HG03432 (cell line): ENCODE data around the gene PRDM12.
"Not testable (repeated sequence)": the region's sequence is repeated elsewhere in the genome, so short reads cannot be mapped to it uniquely, and the experiment has no call there.

ENCODE experiments used
- ATAC-seq: cut with Tn5 transposase; IDR thresholded peaks from one replicate; pipeline ENCODE4 v1.9.1; 2021; ENCODE audit warnings: mild to moderate bottlenecking, moderate library complexity; ENCODE audit not compliant: unreplicated experiment

Gene PRDM12

GRCh38 chr9:130663258-130663976, 977 bp upstream of the PRDM12 start:
- no peak for ATAC-seq

GRCh38 chr9:130663977-130664250, 480 bp upstream of the PRDM12 start:
- no peak for ATAC-seq

- no peak for ATAC-seq
Measured at GRCh38 chr9:130665029-130665430, 636 bp downstream of the PRDM12 start.

- ATAC-seq = no peak
Measured at GRCh38 chr9:130665431-130666392, 1.3 kb downstream of the PRDM12 start.

GRCh38 chr9:130666393-130667119, 2.2 kb downstream of the PRDM12 start:
- ATAC-seq = no peak

GRCh38 chr9:130667120-130667435, 2.7 kb downstream of the PRDM12 start:
- no peak for ATAC-seq

- no peak for ATAC-seq
Measured at GRCh38 chr9:130668196-130668595, 3.8 kb downstream of the PRDM12 start.

- ATAC-seq = no peak
Measured at GRCh38 chr9:130668659-130669058, 4.3 kb downstream of the PRDM12 start.

- ATAC-seq = no peak
Measured at GRCh38 chr9:130669965-130670364, 5.6 kb downstream of the PRDM12 start.

GRCh38 chr9:130670644-130671043, 6.2 kb downstream of the PRDM12 start:
- no peak for ATAC-seq

- ATAC-seq = no peak
Measured at GRCh38 chr9:130672466-130672865, 8.1 kb downstream of the PRDM12 start.

- no peak for ATAC-seq
Measured at GRCh38 chr9:130672933-130673615, 8.7 kb downstream of the PRDM12 start.

GRCh38 chr9:130675396-130675795, 11.0 kb downstream of the PRDM12 start:
- no peak for ATAC-seq

GRCh38 chr9:130677252-130677651, 12.9 kb downstream of the PRDM12 start:
- ATAC-seq = no peak

- peak; percentile 46 for ATAC-seq
Measured at GRCh38 chr9:130680836-130681768, 16.7 kb downstream of the PRDM12 start.

GRCh38 chr9:130681769-130682420, 17.5 kb downstream of the PRDM12 start:
- peak; percentile 28 for ATAC-seq

- no peak for ATAC-seq
Measured at GRCh38 chr9:130682421-130683121, 18.2 kb downstream of the PRDM12 start.

GRCh38 chr9:130685104-130685503, 20.7 kb downstream of the PRDM12 start:
- no peak for ATAC-seq

- not testable (repeated sequence) for ATAC-seq
Measured at GRCh38 chr9:130685945-130686344, 21.6 kb downstream of the PRDM12 start.
